Measurements from ENCODE around the gene B3GNT2. TPM values are rescaled to one million over a fixed set of nuclear protein-coding genes. Genes with fewer than 3 reads are reported as not detected.

Gene B3GNT2
- total RNA-seq, 1 experiment from 2014 or later: 14.1 TPM

DNA sequence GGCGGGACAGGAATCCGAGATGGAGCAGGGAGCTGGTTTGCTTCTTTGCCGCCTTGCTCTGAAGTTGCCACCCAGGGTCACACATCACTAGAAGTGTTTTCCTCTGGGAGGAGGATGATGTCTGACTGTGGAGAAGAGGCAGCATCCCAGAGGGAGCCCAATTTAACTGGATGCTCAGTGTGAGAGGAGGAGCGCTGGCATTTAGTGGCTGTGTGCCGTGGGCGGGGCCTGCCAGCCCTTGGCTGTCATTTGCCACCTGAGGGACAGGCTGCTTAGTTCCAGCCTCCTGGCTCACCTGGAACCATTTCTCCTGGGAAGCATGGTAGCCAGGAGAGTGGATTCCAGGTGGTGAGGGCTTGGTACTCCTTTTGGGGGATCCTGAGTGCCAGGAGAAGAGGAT, 9.6 kb downstream of the B3GNT2 start:
- Histone ChIP-seq H3K36me3 (ENCODE audit: control insufficient read depth, insufficient read depth, low read length) (no peaks in the 10 kb centered on the region), H3K27me3 (ENCODE audit: control insufficient read depth, insufficient read depth, low read length) (no peaks in the 10 kb centered on the region), H3K9me3 (ENCODE audit: control insufficient read depth, insufficient read depth, low read depth, low read length) (no peaks in the 10 kb centered on the region), H3K4me3 (ENCODE audit: low read depth in 2 of 2, low read length in 2 of 2) (no peak overlapping the region), H3K4me1 (ENCODE audit: control insufficient read depth, insufficient read depth, low read length) (no peaks in the 10 kb centered on the region), H3K27ac (ENCODE audit: low read length) (no peak overlapping the region)
- DNase-seq (ENCODE audit: low read depth, low spot score) (no peak), ATAC-seq (no peak)
- CTCF ChIA-PET: no interaction called here
- intact Hi-C loops (cut with micrococcal nuclease; ENCODE audit: unreplicated experiment) (no loop called here), in situ Hi-C loops (cut with HindIII; ENCODE audit: low pct_unique_long_range_greater_than_20kb, low sequenced_read_pairs) (no loop called here)
- POLR2A ChIA-PET: no interaction called here
- BruUV-seq (replicated peaks): no TSS peak
- TF ChIP-seq POLR2AphosphoS5 (IDR thresholded peaks at IDR 0.05; ENCODE audit: low read depth, low read length): no peak
- no peak for TF ChIP-seq SIN3A (IDR thresholded peaks at IDR 0.05; ENCODE audit: borderline replicate concordance, insufficient read depth, low read depth, low read length)
- TF ChIP-seq, protein P1, sequence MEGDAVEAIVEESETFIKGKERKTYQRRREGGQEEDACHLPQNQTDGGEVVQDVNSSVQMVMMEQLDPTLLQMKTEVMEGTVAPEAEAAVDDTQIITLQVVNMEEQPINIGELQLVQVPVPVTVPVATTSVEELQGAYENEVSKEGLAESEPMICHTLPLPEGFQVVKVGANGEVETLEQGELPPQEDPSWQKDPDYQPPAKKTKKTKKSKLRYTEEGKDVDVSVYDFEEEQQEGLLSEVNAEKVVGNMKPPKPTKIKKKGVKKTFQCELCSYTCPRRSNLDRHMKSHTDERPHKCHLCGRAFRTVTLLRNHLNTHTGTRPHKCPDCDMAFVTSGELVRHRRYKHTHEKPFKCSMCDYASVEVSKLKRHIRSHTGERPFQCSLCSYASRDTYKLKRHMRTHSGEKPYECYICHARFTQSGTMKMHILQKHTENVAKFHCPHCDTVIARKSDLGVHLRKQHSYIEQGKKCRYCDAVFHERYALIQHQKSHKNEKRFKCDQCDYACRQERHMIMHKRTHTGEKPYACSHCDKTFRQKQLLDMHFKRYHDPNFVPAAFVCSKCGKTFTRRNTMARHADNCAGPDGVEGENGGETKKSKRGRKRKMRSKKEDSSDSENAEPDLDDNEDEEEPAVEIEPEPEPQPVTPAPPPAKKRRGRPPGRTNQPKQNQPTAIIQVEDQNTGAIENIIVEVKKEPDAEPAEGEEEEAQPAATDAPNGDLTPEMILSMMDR (IDR thresholded peaks at IDR 0.05): no peak
- TF ChIP-seq TCF7L2 (IDR thresholded peaks at IDR 0.05; ENCODE audit: low read depth, low read length): no peak

DNA sequence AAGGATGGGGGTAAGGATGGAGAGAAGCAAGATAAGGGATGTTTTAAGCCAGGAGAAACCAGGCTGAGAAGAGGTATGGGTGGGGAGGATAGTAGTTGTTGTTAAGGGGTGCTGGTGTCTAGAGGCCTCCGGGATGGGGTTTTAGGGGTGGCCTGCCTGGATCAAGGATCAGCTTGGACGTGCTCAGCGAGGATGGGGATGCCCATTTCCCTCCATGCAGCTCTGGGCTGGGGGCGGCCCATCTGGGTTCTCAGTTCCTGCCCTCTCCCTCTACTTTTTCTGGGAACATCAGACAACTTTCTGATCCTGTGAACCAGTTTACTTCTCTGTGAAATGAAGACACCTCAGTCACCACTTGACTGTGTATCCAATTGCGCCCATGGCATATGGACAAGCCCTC, 10.1 kb downstream of the B3GNT2 start:
- no peaks in the 10 kb centered on the region for H3K36me3 ChIP-seq (ENCODE audit: control insufficient read depth, insufficient read depth, low read length)
- intact Hi-C loops (cut with micrococcal nuclease; ENCODE audit: unreplicated experiment) (no loop called here), in situ Hi-C loops (cut with HindIII; ENCODE audit: low pct_unique_long_range_greater_than_20kb, low sequenced_read_pairs) (no loop called here)
- H3K9me3 ChIP-seq (ENCODE audit: control insufficient read depth, insufficient read depth, low read depth, low read length): no peaks in the 10 kb centered on the region
- H3K27me3 ChIP-seq (ENCODE audit: control insufficient read depth, insufficient read depth, low read length): no peaks in the 10 kb centered on the region
- TF ChIP-seq, protein P2, sequence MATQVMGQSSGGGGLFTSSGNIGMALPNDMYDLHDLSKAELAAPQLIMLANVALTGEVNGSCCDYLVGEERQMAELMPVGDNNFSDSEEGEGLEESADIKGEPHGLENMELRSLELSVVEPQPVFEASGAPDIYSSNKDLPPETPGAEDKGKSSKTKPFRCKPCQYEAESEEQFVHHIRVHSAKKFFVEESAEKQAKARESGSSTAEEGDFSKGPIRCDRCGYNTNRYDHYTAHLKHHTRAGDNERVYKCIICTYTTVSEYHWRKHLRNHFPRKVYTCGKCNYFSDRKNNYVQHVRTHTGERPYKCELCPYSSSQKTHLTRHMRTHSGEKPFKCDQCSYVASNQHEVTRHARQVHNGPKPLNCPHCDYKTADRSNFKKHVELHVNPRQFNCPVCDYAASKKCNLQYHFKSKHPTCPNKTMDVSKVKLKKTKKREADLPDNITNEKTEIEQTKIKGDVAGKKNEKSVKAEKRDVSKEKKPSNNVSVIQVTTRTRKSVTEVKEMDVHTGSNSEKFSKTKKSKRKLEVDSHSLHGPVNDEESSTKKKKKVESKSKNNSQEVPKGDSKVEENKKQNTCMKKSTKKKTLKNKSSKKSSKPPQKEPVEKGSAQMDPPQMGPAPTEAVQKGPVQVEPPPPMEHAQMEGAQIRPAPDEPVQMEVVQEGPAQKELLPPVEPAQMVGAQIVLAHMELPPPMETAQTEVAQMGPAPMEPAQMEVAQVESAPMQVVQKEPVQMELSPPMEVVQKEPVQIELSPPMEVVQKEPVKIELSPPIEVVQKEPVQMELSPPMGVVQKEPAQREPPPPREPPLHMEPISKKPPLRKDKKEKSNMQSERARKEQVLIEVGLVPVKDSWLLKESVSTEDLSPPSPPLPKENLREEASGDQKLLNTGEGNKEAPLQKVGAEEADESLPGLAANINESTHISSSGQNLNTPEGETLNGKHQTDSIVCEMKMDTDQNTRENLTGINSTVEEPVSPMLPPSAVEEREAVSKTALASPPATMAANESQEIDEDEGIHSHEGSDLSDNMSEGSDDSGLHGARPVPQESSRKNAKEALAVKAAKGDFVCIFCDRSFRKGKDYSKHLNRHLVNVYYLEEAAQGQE (IDR thresholded peaks at IDR 0.05; ENCODE audit: insufficient read depth in 1 of 2, low read depth in 2 of 2, low read length in 1 of 2): no peak
- TF ChIP-seq, protein P1 (IDR thresholded peaks at IDR 0.05): no peak
- TF ChIP-seq TCF7L2 (IDR thresholded peaks at IDR 0.05; ENCODE audit: low read depth, low read length): no peak
- ChIA-PET POLR2A (no interaction called here), CTCF (no interaction called here)
- H3K27ac ChIP-seq (ENCODE audit: low read length): no peak overlapping the region
- no TSS peak for BruUV-seq (replicated peaks)
- H3K4me3 ChIP-seq (ENCODE audit: low read depth in 2 of 2, low read length in 2 of 2): no peak overlapping the region
- H3K4me1 ChIP-seq (ENCODE audit: control insufficient read depth, insufficient read depth, low read length): no peaks in the 10 kb centered on the region
- no peak for DNase-seq (ENCODE audit: low read depth, low spot score)
- ATAC-seq: no peak

DNA sequence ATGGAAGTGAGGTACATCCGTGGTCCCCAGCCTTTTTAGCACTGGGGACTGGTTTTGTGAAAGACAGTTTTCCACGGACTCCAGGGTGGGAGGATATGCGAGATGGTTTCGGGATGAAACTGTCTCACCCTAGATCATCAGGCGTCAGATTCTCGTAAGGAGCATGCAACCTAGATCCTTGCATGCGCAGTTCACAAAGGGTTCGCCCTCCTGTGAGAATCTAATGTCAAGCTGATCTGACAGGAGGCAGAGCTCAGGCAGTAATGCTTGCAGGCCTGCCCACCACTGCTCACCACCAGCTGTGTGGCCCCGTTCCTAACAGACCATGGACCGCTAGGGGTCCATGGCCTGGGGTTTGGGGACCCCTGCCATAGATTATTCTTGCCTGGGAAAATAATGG, 11.6 kb downstream of the B3GNT2 start:
- H3K4me1 ChIP-seq (ENCODE audit: control insufficient read depth, insufficient read depth, low read length): no peaks in the 10 kb centered on the region
- DNase-seq (ENCODE audit: low read depth, low spot score) (no peak), ATAC-seq (no peak)
- no peaks in the 10 kb centered on the region for H3K27me3 ChIP-seq (ENCODE audit: control insufficient read depth, insufficient read depth, low read length)
- no peak for TF ChIP-seq SIN3A (IDR thresholded peaks at IDR 0.05; ENCODE audit: borderline replicate concordance, insufficient read depth, low read depth, low read length)
- TF ChIP-seq, protein P1 (IDR thresholded peaks at IDR 0.05): no peak
- ChIA-PET POLR2A (interaction anchor here (0.6 kb wide), 1 partner anchor 290 kb away, joined by 8 read pairs; no protein-coding TSS in a partner anchor), CTCF (no interaction called here)
- no peaks in the 10 kb centered on the region for H3K9me3 ChIP-seq (ENCODE audit: control insufficient read depth, insufficient read depth, low read depth, low read length)
- no peaks in the 10 kb centered on the region for H3K36me3 ChIP-seq (ENCODE audit: control insufficient read depth, insufficient read depth, low read length)
- intact Hi-C loops (cut with micrococcal nuclease; ENCODE audit: unreplicated experiment): no loop called here
- no peak overlapping the region for H3K4me3 ChIP-seq (ENCODE audit: low read depth in 2 of 2, low read length in 2 of 2)
- no TSS peak for BruUV-seq (replicated peaks)
- in situ Hi-C loops (cut with HindIII; ENCODE audit: low pct_unique_long_range_greater_than_20kb, low sequenced_read_pairs): no loop called here
- no peak overlapping the region for H3K27ac ChIP-seq (ENCODE audit: low read length)
